ENCODE data around the gene PRKACA.

- TF ChIP-seq CTCF (conservative IDR thresholded peaks at IDR 0.05 in 1 of 2, IDR thresholded peaks at IDR 0.05 in 1 of 2; ENCODE audit: low read depth in 1 of 2, low read length in 2 of 2) (no peak), EZH2 (IDR thresholded peaks at IDR 0.05; ENCODE audit: low read length, missing control alignments) (no peak)
These were observed 47.3 kb upstream of the PRKACA start for GRCh38 chr19:14164724-14165493.

Measured in fibroblast of lung (primary cell).